Measurements from ENCODE around the gene IFNA7.
"Not testable (repeated sequence)": the region's sequence is repeated elsewhere in the genome, so short reads cannot be mapped to it uniquely, and the experiment has no call there.

IFNA7 gene

GRCh38 chr9:21174671-21175070 is 27.3 kb downstream of the IFNA7 start:
- DNase-seq = no peak

GRCh38 chr9:21172156-21172555 is 29.8 kb downstream of the IFNA7 start:
- DNase-seq = no peak

- no peak for DNase-seq
Measured at GRCh38 chr9:21171351-21171750, 30.7 kb downstream of the IFNA7 start.

GRCh38 chr9:21166560-21166959 is 35.4 kb downstream of the IFNA7 start, which contains the start of gene IFNA21:
Gene IFNA21, minus strand, starts transcription at chr9:21166660. Its CDS starts 48 bp downstream, at chr9:21166612.
- not testable (repeated sequence) for DNase-seq

GRCh38 chr9:21165516-21165915 is 36.5 kb downstream of the IFNA7 start:
- DNase-seq = no peak

GRCh38 chr9:21160178-21160577 is 41.8 kb downstream of the IFNA7 start:
- DNase-seq = no peak

GRCh38 chr9:21155501-21155900 is 46.5 kb downstream of the IFNA7 start:
- no peak for DNase-seq

- DNase-seq = no peak
Measured at GRCh38 chr9:21154018-21154608, 47.9 kb downstream of the IFNA7 start.

GRCh38 chr9:21153336-21154017 is 48.5 kb downstream of the IFNA7 start:
- DNase-seq = no peak
